C4-2B (cell line): ENCODE measurements around the gene ZNF784.

ENCODE experiments used
- H3K27ac ChIP-seq: fragments of 450-650 bp; 2 replicates; pipeline ENCODE4 v1.5.1; 2017
- CTCF ChIP-seq: fragments of 450-650 bp; conservative IDR thresholded peaks from 2 replicates; pipeline ENCODE4 v1.5.1; 2017; ENCODE audit warnings: mild to moderate bottlenecking
- ZFX ChIP-seq: fragments of 450-650 bp; IDR thresholded peaks from 2 replicates; pipeline ENCODE4 v1.6.1; 2017

The ZNF784 gene

DNA sequence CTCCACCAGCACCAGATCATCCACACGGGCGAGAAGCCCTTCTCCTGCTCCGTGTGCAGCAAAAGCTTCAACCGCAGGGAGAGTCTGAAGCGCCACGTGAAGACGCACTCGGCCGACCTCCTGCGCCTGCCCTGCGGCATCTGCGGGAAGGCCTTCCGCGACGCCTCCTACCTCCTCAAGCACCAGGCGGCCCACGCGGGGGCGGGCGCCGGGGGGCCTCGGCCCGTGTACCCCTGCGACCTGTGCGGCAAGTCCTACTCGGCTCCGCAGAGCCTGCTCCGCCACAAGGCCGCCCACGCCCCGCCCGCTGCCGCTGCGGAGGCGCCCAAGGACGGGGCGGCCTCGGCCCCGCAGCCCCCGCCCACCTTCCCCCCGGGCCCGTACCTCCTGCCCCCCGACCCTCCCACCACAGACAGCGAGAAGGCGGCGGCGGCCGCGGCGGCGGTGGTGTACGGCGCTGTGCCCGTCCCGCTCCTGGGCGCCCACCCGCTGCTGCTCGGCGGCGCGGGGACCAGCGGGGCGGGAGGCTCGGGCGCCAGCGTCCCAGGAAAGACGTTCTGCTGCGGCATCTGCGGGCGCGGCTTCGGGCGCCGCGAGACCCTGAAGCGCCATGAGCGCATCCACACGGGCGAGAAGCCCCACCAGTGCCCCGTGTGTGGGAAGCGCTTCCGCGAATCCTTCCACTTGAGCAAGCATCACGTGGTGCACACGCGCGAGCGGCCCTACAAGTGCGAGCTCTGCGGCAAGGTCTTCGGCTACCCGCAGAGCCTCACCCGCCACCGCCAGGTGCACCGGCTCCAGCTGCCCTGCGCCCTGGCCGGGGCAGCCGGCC, 9.4 kb downstream of the ZNF784 start:
- TF ChIP-seq CTCF = no peak
- TF ChIP-seq ZFX = no peak
- H3K27ac ChIP-seq = no peak overlapping the region

- H3K27ac ChIP-seq = no peak overlapping the region
- TF ChIP-seq ZFX (no peak), CTCF (no peak)
Measured at GRCh38 chr19:55613930-55614710, 10.2 kb downstream of the ZNF784 start.

GRCh38 chr19:55613396-55613795, 11.0 kb downstream of the ZNF784 start:
- TF ChIP-seq CTCF (no peak), ZFX (no peak)
- H3K27ac ChIP-seq = no peak overlapping the region

GRCh38 chr19:55611983-55612645, 12.3 kb downstream of the ZNF784 start:
- TF ChIP-seq CTCF (no peak), ZFX (no peak)
- H3K27ac ChIP-seq = no peak overlapping the region

GRCh38 chr19:55611300-55611982, 12.9 kb downstream of the ZNF784 start:
- no peak overlapping the region for H3K27ac ChIP-seq

DNA sequence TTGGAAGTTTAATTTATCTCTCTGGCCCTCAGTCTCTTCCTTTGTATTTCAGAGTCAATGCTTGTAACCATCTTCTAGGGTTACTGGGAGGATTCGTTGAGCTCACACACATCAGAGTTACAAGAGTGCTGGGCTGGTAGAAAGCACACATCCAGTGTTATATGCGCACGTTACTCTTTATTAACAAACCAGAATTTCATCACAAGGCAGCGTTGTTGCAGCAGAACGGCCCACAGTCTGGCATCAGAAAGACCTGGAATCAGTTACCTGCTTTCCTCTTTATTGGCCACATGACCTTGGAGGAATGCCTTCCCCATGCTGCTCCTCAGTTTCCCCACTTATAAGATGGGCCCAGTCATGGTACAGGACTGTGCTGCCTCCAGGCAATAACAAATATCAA, 15.0 kb downstream of the ZNF784 start:
- no peak overlapping the region for H3K27ac ChIP-seq
- TF ChIP-seq ZFX (no peak), CTCF (no peak)

More at GRCh38 chr19:55611300-55611982, 12.9 kb downstream of the ZNF784 start:
- TF ChIP-seq CTCF (no peak), ZFX (no peak)
